Measurements from ENCODE around the gene TUBA1C.
"Not testable (repeated sequence)": the region's sequence is repeated elsewhere in the genome, so short reads cannot be mapped to it uniquely, and the experiment has no call there.

Gene TUBA1C

GRCh38 chr12:49264873-49265792, at the start of gene TUBA1C:
TUBA1C (plus strand) TSS chr12:49265082; CDS start chr12:49265182, 100 bp downstream.
- DNase-seq = peak; percentile 90

- no peak for DNase-seq
Observed at GRCh38 chr12:49219417-49220026, 45.4 kb upstream of the TUBA1C start.

GRCh38 chr12:49220972-49221371, 43.9 kb upstream of the TUBA1C start:
- DNase-seq = no peak

GRCh38 chr12:49223122-49223521, 41.8 kb upstream of the TUBA1C start:
- DNase-seq = no peak

- DNase-seq = no peak
Observed at GRCh38 chr12:49223590-49224369, 41.1 kb upstream of the TUBA1C start.

GRCh38 chr12:49225576-49226166, 39.2 kb upstream of the TUBA1C start:
- DNase-seq = no peak

- DNase-seq = no peak
Observed at GRCh38 chr12:49227713-49228112, 37.2 kb upstream of the TUBA1C start.

GRCh38 chr12:49228653-49229052, 36.2 kb upstream of the TUBA1C start:
- DNase-seq = no peak

GRCh38 chr12:49230176-49230804, 34.6 kb upstream of the TUBA1C start:
- DNase-seq = peak; percentile 69

GRCh38 chr12:49230805-49231194, 34.1 kb upstream of the TUBA1C start:
- DNase-seq = no peak

- peak; percentile 22 for DNase-seq
Observed at GRCh38 chr12:49231878-49232655, 32.8 kb upstream of the TUBA1C start.

- no peak for DNase-seq
Observed at GRCh38 chr12:49232940-49233841, 31.7 kb upstream of the TUBA1C start.

GRCh38 chr12:49233842-49234526, 30.9 kb upstream of the TUBA1C start:
- peak; percentile 77 for DNase-seq

GRCh38 chr12:49236423-49236822, 28.5 kb upstream of the TUBA1C start:
- no peak for DNase-seq

- DNase-seq = no peak
Observed at GRCh38 chr12:49243631-49244030, 21.3 kb upstream of the TUBA1C start.

- DNase-seq = no peak
Observed at GRCh38 chr12:49244176-49244575, 20.7 kb upstream of the TUBA1C start.

GRCh38 chr12:49251357-49251756, 13.5 kb upstream of the TUBA1C start:
- DNase-seq = no peak

- no peak for DNase-seq
Observed at GRCh38 chr12:49253033-49253623, 11.8 kb upstream of the TUBA1C start.

GRCh38 chr12:49255456-49255855, 9.4 kb upstream of the TUBA1C start:
- not testable (repeated sequence) for DNase-seq

Data from NCI-H2029 (cell line).